Esophagus squamous epithelium (tissue), 4 donors: ENCODE measurements around the gene MYO5A.

Experiments used
- POLR2A ChIP-seq, 4 donors: fragments of 450-650 bp; IDR thresholded peaks; one replicate each; pipeline ENCODE4 v1.6.1; 2017; ENCODE audit warnings: antibody characterized with exemption in 4 of 4, mild to moderate bottlenecking in 4 of 4, moderate library complexity in 3 of 4
- TF ChIP-seq, protein P1 (sequence below), 6 experiments: fragments of 450-650 bp in 4 of 6; fragments of 200-600 bp in 2 of 6; sonication (generic) in 2 of 6; IDR thresholded peaks; one replicate each; pipeline ENCODE4 v1.5.1; 2016 to 2019; ENCODE audit warnings: antibody characterized with exemption in 6 of 6, mild to moderate bottlenecking in 4 of 6, moderate library complexity in 4 of 6

DNA sequence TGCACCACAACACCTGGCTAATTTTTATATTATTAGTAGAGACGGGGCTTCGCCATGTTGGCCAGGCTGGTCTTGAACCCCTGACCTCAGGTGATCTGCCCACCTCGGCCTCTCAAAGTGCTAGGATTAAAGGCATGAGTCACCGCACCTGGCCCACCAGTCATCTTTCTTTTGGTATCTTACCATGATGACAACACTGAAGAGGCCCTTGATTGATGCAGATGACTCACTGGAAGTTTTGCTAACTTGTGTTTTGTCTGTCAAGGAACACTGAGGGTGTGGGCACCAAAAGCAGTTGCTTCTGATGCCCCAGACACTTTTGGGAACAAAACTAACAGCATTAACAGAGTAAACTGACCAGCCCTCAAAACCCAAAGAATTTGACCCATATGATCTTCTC lies 88.3 kb downstream of the MYO5A start:
- TF ChIP-seq, protein P1, sequence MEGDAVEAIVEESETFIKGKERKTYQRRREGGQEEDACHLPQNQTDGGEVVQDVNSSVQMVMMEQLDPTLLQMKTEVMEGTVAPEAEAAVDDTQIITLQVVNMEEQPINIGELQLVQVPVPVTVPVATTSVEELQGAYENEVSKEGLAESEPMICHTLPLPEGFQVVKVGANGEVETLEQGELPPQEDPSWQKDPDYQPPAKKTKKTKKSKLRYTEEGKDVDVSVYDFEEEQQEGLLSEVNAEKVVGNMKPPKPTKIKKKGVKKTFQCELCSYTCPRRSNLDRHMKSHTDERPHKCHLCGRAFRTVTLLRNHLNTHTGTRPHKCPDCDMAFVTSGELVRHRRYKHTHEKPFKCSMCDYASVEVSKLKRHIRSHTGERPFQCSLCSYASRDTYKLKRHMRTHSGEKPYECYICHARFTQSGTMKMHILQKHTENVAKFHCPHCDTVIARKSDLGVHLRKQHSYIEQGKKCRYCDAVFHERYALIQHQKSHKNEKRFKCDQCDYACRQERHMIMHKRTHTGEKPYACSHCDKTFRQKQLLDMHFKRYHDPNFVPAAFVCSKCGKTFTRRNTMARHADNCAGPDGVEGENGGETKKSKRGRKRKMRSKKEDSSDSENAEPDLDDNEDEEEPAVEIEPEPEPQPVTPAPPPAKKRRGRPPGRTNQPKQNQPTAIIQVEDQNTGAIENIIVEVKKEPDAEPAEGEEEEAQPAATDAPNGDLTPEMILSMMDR (IDR thresholded peaks at IDR 0.05), result no peak
- no peak for TF ChIP-seq POLR2A (IDR thresholded peaks at IDR 0.05)
